GM23248 (cell line): ENCODE data around the gene SCG3. TPM values are rescaled to one million over a fixed set of nuclear protein-coding genes. Genes with fewer than 3 reads are reported as not detected.

Source experiments
- DNase-seq: peaks from one replicate; pipeline ENCODE4 v3.0.0-alpha.2; 2015
- H2AFZ ChIP-seq: fragments of 200-600 bp; sonication (generic); 2 replicates; pipeline ENCODE4 v1.6.1; 2016; ENCODE audit warnings: antibody characterized with exemption
- H3F3A ChIP-seq: fragments of 200-600 bp; sonication (generic); 2 replicates; pipeline ENCODE4 v1.6.1; 2016; ENCODE audit warnings: mild to moderate bottlenecking, antibody characterized with exemption, mixed run types; ENCODE audit not compliant: insufficient read depth
- H3K27ac ChIP-seq: fragments of 200-600 bp; sonication (generic); 2 replicates; pipeline ENCODE4 v1.5.1; 2016; ENCODE audit warnings: mild to moderate bottlenecking
- H3K27me3 ChIP-seq: fragments of 200-600 bp; sonication (generic); replicated peaks from 2 replicates; pipeline ENCODE4 v1.6.1; 2016; ENCODE audit warnings: mild to moderate bottlenecking; ENCODE audit not compliant: insufficient read depth
- H3K36me3 ChIP-seq: fragments of 200-600 bp; sonication (generic); 2 replicates; pipeline ENCODE4 v1.6.1; 2016; ENCODE audit warnings: low read depth, mild to moderate bottlenecking
- H3K4me1 ChIP-seq: fragments of 200-600 bp; sonication (generic); 2 replicates; pipeline ENCODE4 v1.6.1; 2016; ENCODE audit warnings: mild to moderate bottlenecking; ENCODE audit not compliant: insufficient read depth
- H3K4me2 ChIP-seq: fragments of 200-600 bp; sonication (generic); one replicate; pipeline ENCODE4 v1.6.1; 2016; ENCODE audit warnings: mild to moderate bottlenecking; ENCODE audit not compliant: unreplicated experiment
- H3K4me3 ChIP-seq: fragments of 200-600 bp; sonication (generic); 2 replicates; pipeline ENCODE4 v1.5.1; 2016; ENCODE audit warnings: mild to moderate bottlenecking
- H3K79me2 ChIP-seq: fragments of 200-600 bp; sonication (generic); 2 replicates; pipeline ENCODE4 v1.6.1; 2016; ENCODE audit warnings: mild to moderate bottlenecking; ENCODE audit not compliant: insufficient read depth
- H3K9ac ChIP-seq: fragments of 200-600 bp; sonication (generic); 2 replicates; pipeline ENCODE4 v1.6.1; 2016; ENCODE audit warnings: mild to moderate bottlenecking
- H3K9me2 ChIP-seq: fragments of 200-600 bp; sonication (generic); 2 replicates; pipeline ENCODE4 v1.6.1; 2016; ENCODE audit warnings: mixed run types, mild to moderate bottlenecking, moderate library complexity; ENCODE audit not compliant: insufficient read depth
- H3K9me3 ChIP-seq: fragments of 200-600 bp; sonication (generic); one replicate; pipeline ENCODE4 v1.6.1; 2017; ENCODE audit warnings: low read depth
- H4K20me1 ChIP-seq: fragments of 200-600 bp; sonication (generic); 2 replicates; pipeline ENCODE4 v1.6.0; 2016; ENCODE audit not compliant: insufficient read depth
- EZH2 ChIP-seq: fragments of 200-600 bp; sonication (generic); IDR thresholded peaks from 2 replicates; pipeline ENCODE4 v1.6.1; 2018; ENCODE audit warnings: antibody characterized with exemption, mild to moderate bottlenecking; ENCODE audit not compliant: insufficient read depth, poor library complexity, severe bottlenecking
- EZH2phosphoT487 ChIP-seq: fragments of 200-600 bp; sonication (generic); IDR thresholded peaks from 2 replicates; pipeline ENCODE4 v1.6.1; 2018; ENCODE audit warnings: antibody characterized with exemption, moderate library complexity, mild to moderate bottlenecking, low read depth; ENCODE audit not compliant: insufficient read depth
- WGBS, 2 experiments: methylation state at CpG; one replicate each; pipeline ENCODE4 v1.1.6; 2015 to 2017; ENCODE audit warnings: low lambda C conversion rate in 2 of 2, low coverage in 1 of 2; ENCODE audit errors: missing lambda C conversion rate in 2 of 2; 5-methylcytosine and 5-hydroxymethylcytosine counted together
- in situ Hi-C: fragments of 300-500 bp; cut with MboI; formaldehyde crosslinking; loops from 2 replicates; pipeline ENCODE4 v1.15.0; 2020
- polyA plus RNA-seq: library from polyadenylated mRNA; unstranded; fragments of >200 nt; fragmentation: Nextera tagmentation; extraction: Ambion mirVana; gene quantifications from 2 replicates; pipeline ENCODE4 v1.2.1, GENCODE V29; 2016
- total RNA-seq: library from RNA; depleted of rRNA; stranded (reverse); fragments of >200 nt; shearing (Covaris generic); gene quantifications from 2 replicates; pipeline ENCODE4 v1.2.3, GENCODE V29; 2014

SCG3 gene
- total and polyA plus RNA-seq, 2 experiments from 2014 or later = not detected

GRCh38 chr15:51738553-51738952 lies 57.2 kb downstream of the SCG3 start:
- peaks cover 3% of the 10 kb centered on the region; the same call in 1 of the 2 replicates for H3K27me3 ChIP-seq
- H3K9me2 ChIP-seq = no peaks in the 10 kb centered on the region
- H3K9me3 ChIP-seq = no peaks in the 10 kb centered on the region
- no peak overlapping the region for H3K9ac ChIP-seq
- in situ Hi-C loops = no loop called here
- H3K27ac ChIP-seq = no peak overlapping the region
- H3K4me2 ChIP-seq = no peak overlapping the region
- no peaks in the 10 kb centered on the region for H3K36me3 ChIP-seq
- no peaks in the 10 kb centered on the region for H4K20me1 ChIP-seq
- no peaks in the 10 kb centered on the region for H3K4me1 ChIP-seq
- peaks cover 5% of the 10 kb centered on the region for H3F3A ChIP-seq
- TF ChIP-seq EZH2 (no peak), EZH2phosphoT487 (no peak)
- 84 to 90% methylated on average over 2 of the region's 2 CpGs for WGBS, 2 experiments
- peak; percentile 17 for DNase-seq
- no peak overlapping the region for H3K4me3 ChIP-seq
- peak overlapping the region; percentile 90 for H2AFZ ChIP-seq
- H3K79me2 ChIP-seq = no peaks in the 10 kb centered on the region

GRCh38 chr15:51739061-51739712 lies 57.9 kb downstream of the SCG3 start:
- peaks cover 10% of the 10 kb centered on the region; the same call in 1 of the 2 replicates for H3K27me3 ChIP-seq
- H3K4me3 ChIP-seq = no peak overlapping the region
- H3K9me2 ChIP-seq = no peaks in the 10 kb centered on the region
- no peaks in the 10 kb centered on the region for H3K36me3 ChIP-seq
- no peak overlapping the region for H3K4me2 ChIP-seq
- H3K4me1 ChIP-seq = no peaks in the 10 kb centered on the region
- TF ChIP-seq EZH2phosphoT487 = no peak
- no peak for TF ChIP-seq EZH2
- no peaks in the 10 kb centered on the region for H3K79me2 ChIP-seq
- peaks cover 5% of the 10 kb centered on the region for H3F3A ChIP-seq
- 95% methylated on average over 2 of the region's 2 CpGs for WGBS, 2 experiments
- no peak overlapping the region for H3K27ac ChIP-seq
- no peak overlapping the region for H3K9ac ChIP-seq
- in situ Hi-C loops = no loop called here
- no peaks in the 10 kb centered on the region for H3K9me3 ChIP-seq
- no peak for DNase-seq
- no peaks in the 10 kb centered on the region for H4K20me1 ChIP-seq
- H2AFZ ChIP-seq = no peak overlapping the region

GRCh38 chr15:51749307-51749706 lies 68.0 kb downstream of the SCG3 start:
- Histone ChIP-seq H3K4me3 (no peak overlapping the region), H3K4me1 (no peaks in the 10 kb centered on the region), H3F3A (0 out of 2 replicates have a peak, but pooled peaks cover 6% of the 10 kb centered on the region), H3K9me2 (no peaks in the 10 kb centered on the region), H3K36me3 (no peaks in the 10 kb centered on the region), H3K9me3 (no peaks in the 10 kb centered on the region), H3K4me2 (no peak overlapping the region), H3K27me3 (peaks cover 37% of the 10 kb centered on the region), H4K20me1 (no peaks in the 10 kb centered on the region), H3K9ac (no peak overlapping the region), H3K79me2 (0 out of 2 replicates have a peak, but pooled peaks cover 7% of the 10 kb centered on the region), H2AFZ (no peak overlapping the region), H3K27ac (no peak overlapping the region)
- in situ Hi-C loops = no loop called here
- no peak for TF ChIP-seq EZH2phosphoT487
- TF ChIP-seq EZH2 = no peak
- 42 to 48% methylated on average over 5 of the region's 5 CpGs for WGBS, 2 experiments
- DNase-seq = no peak

- DNase-seq = no peak
- H4K20me1 ChIP-seq = no peaks in the 10 kb centered on the region
- H3K9ac ChIP-seq = no peak overlapping the region
- no peak overlapping the region for H2AFZ ChIP-seq
- H3K27ac ChIP-seq = no peak overlapping the region
- H3K4me3 ChIP-seq = no peak overlapping the region
- H3K79me2 ChIP-seq = 0 out of 2 replicates have a peak, but pooled peaks cover 7% of the 10 kb centered on the region
- no peaks in the 10 kb centered on the region for H3K9me3 ChIP-seq
- TF ChIP-seq EZH2phosphoT487 (no peak), EZH2 (no peak)
- WGBS, 2 experiments = 45 to 48% methylated on average over 4 of the region's 4 CpGs
- in situ Hi-C loops = no loop called here
- H3K9me2 ChIP-seq = no peaks in the 10 kb centered on the region
- no peaks in the 10 kb centered on the region for H3K4me1 ChIP-seq
- no peak overlapping the region for H3K4me2 ChIP-seq
- no peaks in the 10 kb centered on the region for H3K36me3 ChIP-seq
- peaks cover 29% of the 10 kb centered on the region for H3K27me3 ChIP-seq
- 0 out of 2 replicates have a peak, but pooled peaks cover 6% of the 10 kb centered on the region for H3F3A ChIP-seq
These were observed 68.9 kb downstream of the SCG3 start for GRCh38 chr15:51750186-51750585.
